T-cell (primary cell): Measurements from ENCODE around the gene FAM20B. TPM values are rescaled to one million over a fixed set of nuclear protein-coding genes. Genes with fewer than 3 reads are reported as not detected.

Experiments
- ATAC-seq, 4 experiments: fragments of 200-7000 bp in 3 of 4; fragments of 150-1000 bp in 1 of 4; cut with Tn5 transposase; replicated peaks in 1 of 4; 1 replicate in 3 of 4; 2 replicates in 1 of 4; pipeline ENCODE4 v1.10.0; 2021; ENCODE audit warnings: moderate library complexity in 3 of 4, mild to moderate bottlenecking in 2 of 4, moderate number of reproducible peaks in 1 of 4
- CTCF ChIA-PET, 2 donors: fragments of 300-600 bp; sonication (Branson Sonifier 250); formaldehyde crosslinking; loops; one replicate each; lab custom pipeline; 2022; ENCODE audit warnings: antibody characterized with exemption in 2 of 2; lab: Charles Lee
- POLR2A ChIA-PET, 2 donors: fragments of 300-600 bp; sonication (Branson Sonifier 250); formaldehyde crosslinking; loops; one replicate each; lab custom pipeline; 2022; ENCODE audit warnings: antibody characterized with exemption in 2 of 2; lab: Charles Lee
- DNase-seq, 35 experiments: peaks; one replicate each; pipeline versions ENCODE4 v3.0.0 to v3.0.0-alpha.2; 2013 to 2023
- H3K27ac ChIP-seq: one replicate; pipeline ENCODE4 v1.5.1; 2013; ENCODE audit warnings: low read length
- H3K27me3 ChIP-seq, 2 experiments: replicated peaks in 1 of 2; 1 replicate in 1 of 2; 2 replicates in 1 of 2; pipeline versions ENCODE4 v1.6.1 to v1.7.0; 2013; ENCODE audit warnings: low read length in 1 of 2, mixed read lengths in 1 of 2; ENCODE audit not compliant: control insufficient read depth in 2 of 2, insufficient read depth in 2 of 2; ENCODE audit errors: extremely low read depth in 1 of 2
- H3K36me3 ChIP-seq, 2 donors: 1 replicate in 1 of 2; 2 replicates in 1 of 2; pipeline versions ENCODE4 v1.6.1 to v1.7.0; 2013; ENCODE audit warnings: low read length in 1 of 2; ENCODE audit not compliant: control insufficient read depth in 2 of 2, insufficient read depth in 1 of 2; ENCODE audit errors: extremely low read depth in 1 of 2
- H3K4me1 ChIP-seq, 2 experiments: 1 replicate in 1 of 2; 2 replicates in 1 of 2; pipeline versions ENCODE4 v1.6.1 to v1.7.0; 2013; ENCODE audit warnings: low read length in 2 of 2, mixed read lengths in 1 of 2; ENCODE audit not compliant: insufficient read depth in 2 of 2, control insufficient read depth in 1 of 2; ENCODE audit errors: extremely low read depth in 1 of 2
- H3K4me3 ChIP-seq, 2 donors: 1 replicate in 1 of 2; 2 replicates in 1 of 2; pipeline versions ENCODE4 v1.5.1 to v1.7.0; 2013; ENCODE audit warnings: mild to moderate bottlenecking in 2 of 2, low read length in 1 of 2, moderate library complexity in 1 of 2; ENCODE audit not compliant: control insufficient read depth in 1 of 2; ENCODE audit errors: extremely low read depth in 1 of 2
- H3K9me3 ChIP-seq: 2 replicates; pipeline ENCODE4 v1.7.0; 2013
- H3K27ac Mint-ChIP-seq, 2 donors: one replicate each; pipeline ENCODE4 v1.8.0; 2020 to 2021; ENCODE audit warnings: mild to moderate bottlenecking in 2 of 2, mixed read lengths in 2 of 2
- H3K27me3 Mint-ChIP-seq, 2 donors: one replicate each; pipeline ENCODE4 v1.8.0; 2021 to 2022; ENCODE audit warnings: mixed read lengths in 2 of 2
- H3K36me3 Mint-ChIP-seq: one replicate; pipeline ENCODE4 v1.8.0; 2021; ENCODE audit warnings: mixed read lengths
- H3K4me1 Mint-ChIP-seq, 3 donors: one replicate each; pipeline ENCODE4 v1.8.0; 2020 to 2022; ENCODE audit warnings: mixed read lengths in 3 of 3, mild to moderate bottlenecking in 1 of 3
- H3K4me3 Mint-ChIP-seq, 3 donors: one replicate each; pipeline ENCODE4 v1.8.0; 2020 to 2022; ENCODE audit warnings: mild to moderate bottlenecking in 3 of 3, mixed read lengths in 3 of 3, moderate library complexity in 3 of 3
- H3K9me3 Mint-ChIP-seq, 3 donors: one replicate each; pipeline ENCODE4 v1.8.0; 2020 to 2022; ENCODE audit warnings: mixed read lengths in 3 of 3
- WGBS: methylation state at CpG from one replicate; pipeline ENCODE4 v1.1.5; 2013; ENCODE audit warnings: missing lambda C conversion rate; ENCODE audit not compliant: insufficient coverage; 5-methylcytosine and 5-hydroxymethylcytosine counted together
- total RNA-seq, 35 experiments: library from RNA in 6 of 35; stranded (reverse) in 6 of 35; fragments of 120-200 nt in 1 of 35; gene quantifications; one replicate each; pipeline versions ENCODE4 v1.2.1 to v1.2.4 and lab custom pipeline; 2013 to 2026

The FAM20B gene
- total RNA-seq, 5 donors from 2014 or later (not counting 1 experiment from before 2014, with no cell fraction given), result 17.2 to 26.6 (median 25.5) TPM

DNA sequence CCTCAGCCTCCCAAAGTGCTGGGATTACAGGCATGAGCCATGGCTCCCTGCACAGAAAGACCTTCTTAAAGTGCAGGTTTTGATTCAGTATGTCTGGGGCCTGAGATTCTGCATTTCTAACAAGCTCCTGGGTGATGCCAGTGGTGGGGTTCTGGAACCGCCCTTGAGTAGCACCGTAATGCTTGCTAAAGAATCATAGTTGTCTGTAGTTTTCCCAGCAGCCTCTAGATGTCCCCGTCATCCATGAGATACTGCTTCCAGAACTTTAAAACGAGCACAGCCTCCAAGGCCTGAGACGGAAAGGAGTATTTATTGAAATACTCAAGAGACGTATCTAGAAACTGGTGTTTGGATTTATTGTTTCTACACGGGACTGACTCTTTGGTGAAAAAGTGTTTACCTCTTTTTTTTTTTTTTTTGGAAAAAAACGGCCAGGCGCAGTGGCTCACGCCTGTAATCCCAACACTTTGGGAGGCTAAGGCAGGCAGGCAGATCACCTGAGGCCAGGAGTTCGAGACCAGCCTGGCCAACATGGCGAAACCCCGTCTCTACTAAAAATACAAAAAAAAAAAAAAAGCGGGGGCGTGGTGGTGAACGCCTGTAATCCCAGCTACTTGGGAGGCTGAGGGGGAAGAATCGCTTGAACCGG, 53.5 kb downstream of the FAM20B start:
- Histone ChIP-seq H3K4me1 (peaks cover 11 to 29% of the 10 kb centered on the region in 2 experiments), H3K36me3 (peaks cover 0 to 7% of the 10 kb centered on the region in 2 donors), H3K4me3 (no peak overlapping the region), H3K9me3 (no peaks in the 10 kb centered on the region), H3K27me3 (no peaks in the 10 kb centered on the region), H3K27ac (no peak overlapping the region)
- H3K27me3 Mint-ChIP-seq, result no peaks in the 10 kb centered on the region
- POLR2A ChIA-PET, result no interaction called here
- H3K4me3 Mint-ChIP-seq, result no peak overlapping the region
- peak in 33 of 35 experiments; percentile 13 to 80 (median 42) for DNase-seq
- ATAC-seq, result peak; percentile 21 to 41 (median 23)
- CTCF ChIA-PET, result interaction anchor here (0.5 to 2.7 kb wide), 31 partner anchors 10 to 736 kb away, joined by 3 to 15 read pairs (median 4); partner anchors contain the start of genes AXDND1 (in 1 of the 2) and SOAT1 (in 1 of the 2)
- peaks cover 24 to 28% (median 28%) of the 10 kb centered on the region in 3 donors for H3K4me1 Mint-ChIP-seq
- no peaks in the 10 kb centered on the region for H3K9me3 Mint-ChIP-seq
- peak overlapping the region in 1 of 2 donors; percentile 29 for H3K27ac Mint-ChIP-seq
- WGBS, result 30% methylated on average over 6 of the region's 18 CpGs
- H3K36me3 Mint-ChIP-seq, result no peaks in the 10 kb centered on the region

DNA sequence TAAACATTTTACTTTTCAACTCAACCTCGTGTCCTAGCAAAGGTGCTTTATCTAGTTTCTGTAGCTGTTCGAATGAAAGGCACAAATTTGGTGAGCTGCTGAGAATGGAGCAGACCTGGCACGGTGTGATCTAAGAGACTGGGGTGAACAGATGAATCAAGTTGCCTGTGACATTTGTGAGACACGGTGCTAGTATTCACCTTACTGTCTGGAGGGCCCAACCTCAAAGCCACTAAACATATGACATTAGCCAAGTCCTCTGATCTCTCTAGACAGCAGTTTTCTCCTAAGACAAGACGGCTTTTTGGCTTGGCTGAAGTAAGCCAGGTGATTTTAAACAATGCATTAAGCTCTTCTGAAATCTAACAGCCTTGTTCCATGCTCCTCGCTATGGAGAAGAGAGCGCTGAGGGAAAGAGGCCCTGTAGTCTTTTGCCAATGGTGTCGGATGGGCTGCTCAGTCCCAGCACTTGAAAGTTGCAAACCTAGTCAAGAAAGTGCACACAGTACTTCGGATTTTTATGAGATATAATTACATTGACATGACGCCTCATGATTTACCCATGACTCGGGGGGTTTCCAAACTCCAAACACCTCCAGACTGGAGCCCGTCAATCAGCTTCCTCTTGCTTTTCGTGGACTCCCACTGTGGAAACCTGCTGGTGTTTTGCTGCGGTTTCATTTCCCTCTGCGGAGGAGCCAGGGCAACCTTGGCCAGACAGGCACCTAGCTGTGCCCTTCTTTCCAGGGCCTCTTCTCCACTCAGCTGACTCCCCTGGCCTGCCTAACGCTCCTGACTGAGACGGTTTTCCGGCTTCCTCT, 55.4 kb downstream of the FAM20B start:
- Mint-ChIP-seq H3K27ac (peak overlapping the region; percentile 92 to 93), H3K4me3 (peak overlapping the region; percentile 94 to 98 (median 97)), H3K27me3 (no peaks in the 10 kb centered on the region), H3K9me3 (no peaks in the 10 kb centered on the region), H3K36me3 (peaks cover 4% of the 10 kb centered on the region), H3K4me1 (peaks cover 26 to 33% (median 28%) of the 10 kb centered on the region in 3 donors)
- Histone ChIP-seq H3K27me3 (no peaks in the 10 kb centered on the region), H3K4me3 (peak overlapping the region; percentile 75 to 83), H3K4me1 (peaks cover 11 to 36% of the 10 kb centered on the region in 2 experiments), H3K36me3 (peaks cover 0 to 4% of the 10 kb centered on the region in 2 donors), H3K9me3 (no peaks in the 10 kb centered on the region), H3K27ac (peak overlapping the region; percentile 81)
- peak; percentile 18 to 68 (median 26) for ATAC-seq
- CTCF ChIA-PET, result interaction anchor here (0.6 to 2.7 kb wide), 11 partner anchors 11 to 734 kb away, joined by 3 to 15 read pairs (median 6); partner anchors contain the start of genes AXDND1 (in 1 of the 2) and SOAT1 (in 1 of the 2)
- POLR2A ChIA-PET, result interaction anchor here in 1 of 2 donors (0.7 to 0.9 kb wide), 2 partner anchors 139 to 212 kb away, joined by 3 to 4 read pairs; partner anchors contain the start of gene SOAT1
- 2% methylated on average over 11 of the region's 18 CpGs for WGBS
- peak in 30 of 35 experiments; percentile 6 to 74 (median 28) for DNase-seq

GRCh38 chr1:179081687-179082332, 56.1 kb downstream of the FAM20B start, which contains the start of gene TOR3A:
Gene TOR3A (plus strand): TSS chr1:179082070. CDS start chr1:179082129, 59 bp downstream.
- H3K36me3 ChIP-seq, result peaks cover 0 to 6% of the 10 kb centered on the region in 2 donors
- peaks cover 11 to 36% of the 10 kb centered on the region in 2 experiments for H3K4me1 ChIP-seq
- peaks cover 26 to 35% (median 28%) of the 10 kb centered on the region in 3 donors for H3K4me1 Mint-ChIP-seq
- ChIA-PET POLR2A (interaction anchor here in 1 of 2 donors (0.6 kb wide), 1 partner anchor 672 kb away, joined by 3 read pairs; no protein-coding TSS in a partner anchor), CTCF (interaction anchor here (0.9 to 2.5 kb wide), 6 partner anchors 54 to 733 kb away, joined by 3 to 15 read pairs (median 7); partner anchors contain the start of gene AXDND1 (in 1 of the 2))
- no peaks in the 10 kb centered on the region for H3K9me3 Mint-ChIP-seq
- H3K36me3 Mint-ChIP-seq, result peaks cover 7% of the 10 kb centered on the region
- H3K27me3 ChIP-seq, result no peaks in the 10 kb centered on the region
- no peaks in the 10 kb centered on the region for H3K27me3 Mint-ChIP-seq
- peak within 1 kb of the TSS; percentile 81 for H3K27ac ChIP-seq
- H3K9me3 ChIP-seq, result no peaks in the 10 kb centered on the region
- peak; percentile 73 to 87 (median 81) for ATAC-seq
- H3K27ac Mint-ChIP-seq, result peak within 1 kb of the TSS; percentile 92 to 93
- peak within 1 kb of the TSS; percentile 75 to 83 for H3K4me3 ChIP-seq
- peak; percentile 39 to 81 (median 59) for DNase-seq
- H3K4me3 Mint-ChIP-seq, result peak within 1 kb of the TSS; percentile 94 to 98 (median 97)
- WGBS, result under 1% methylated on average over 51 of the region's 51 CpGs

DNA sequence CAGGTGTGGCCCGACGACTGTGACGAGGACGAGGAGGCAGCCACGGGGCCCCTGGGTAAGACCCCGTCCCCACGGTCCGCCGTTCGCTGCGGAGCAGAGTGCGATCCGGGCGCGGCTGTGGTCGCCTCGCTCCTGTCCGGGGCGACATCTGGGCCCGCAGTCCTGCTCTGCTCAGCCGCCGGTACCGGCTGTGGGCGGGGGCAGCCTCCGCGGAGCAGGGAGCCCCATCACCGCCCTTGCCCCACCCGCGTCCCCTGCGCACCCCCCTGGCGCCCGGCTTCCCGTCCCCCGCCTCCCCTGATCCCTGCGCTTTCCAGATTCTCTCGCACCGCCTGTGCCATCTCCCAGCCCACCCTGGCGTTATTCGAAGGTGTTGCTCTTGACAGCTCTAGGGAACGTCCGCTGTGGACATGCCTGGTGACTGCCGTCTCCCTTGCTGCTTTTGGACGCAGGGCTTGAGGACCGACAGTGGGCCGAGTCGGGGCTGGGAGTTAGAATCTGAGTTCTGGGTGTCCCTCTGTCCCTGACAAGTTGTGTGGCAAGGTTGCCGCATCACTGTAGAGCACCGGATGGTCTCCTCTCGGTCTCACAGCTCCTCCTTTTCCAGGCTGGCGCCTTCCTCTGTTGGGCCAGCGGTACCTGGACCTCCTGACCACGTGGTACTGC, 56.8 kb downstream of the FAM20B start:
- no peaks in the 10 kb centered on the region for H3K27me3 Mint-ChIP-seq
- Histone ChIP-seq H3K4me3 (peak overlapping the region; percentile 75 to 83), H3K36me3 (peaks cover 0 to 11% of the 10 kb centered on the region in 2 donors), H3K9me3 (no peaks in the 10 kb centered on the region), H3K4me1 (peaks cover 11 to 36% of the 10 kb centered on the region in 2 experiments), H3K27ac (peak overlapping the region; percentile 44), H3K27me3 (no peaks in the 10 kb centered on the region)
- H3K4me3 Mint-ChIP-seq, result peak overlapping the region; percentile 94 to 98 (median 97)
- H3K27ac Mint-ChIP-seq, result peak overlapping the region; percentile 89
- no peaks in the 10 kb centered on the region for H3K9me3 Mint-ChIP-seq
- POLR2A ChIA-PET, result interaction anchor here (0.6 kb wide), 2 partner anchors 78 to 672 kb away, joined by 3 read pairs; no protein-coding TSS in a partner anchor
- DNase-seq (peak in 21 of 35 experiments; percentile 4 to 43 (median 20)), ATAC-seq (peak; percentile 23 to 52 (median 46))
- H3K36me3 Mint-ChIP-seq, result peaks cover 7% of the 10 kb centered on the region
- WGBS, result under 1% methylated on average over 48 of the region's 52 CpGs
- CTCF ChIA-PET, result interaction anchor here (0.5 to 1.1 kb wide), 7 partner anchors 36 to 804 kb away, joined by 3 to 6 read pairs (median 4); no protein-coding TSS in a partner anchor
- peaks cover 26 to 35% (median 28%) of the 10 kb centered on the region in 3 donors for H3K4me1 Mint-ChIP-seq

GRCh38 chr1:179082999-179083335, 57.3 kb downstream of the FAM20B start:
- Histone ChIP-seq H3K27ac (peak overlapping the region; percentile 44), H3K4me3 (peak overlapping the region; percentile 75 to 83), H3K4me1 (peaks cover 11 to 36% of the 10 kb centered on the region in 2 experiments), H3K36me3 (peaks cover 0 to 13% of the 10 kb centered on the region in 2 donors), H3K9me3 (no peaks in the 10 kb centered on the region), H3K27me3 (no peaks in the 10 kb centered on the region)
- Mint-ChIP-seq H3K9me3 (no peaks in the 10 kb centered on the region), H3K4me3 (peak overlapping the region; percentile 94 to 98 (median 97)), H3K4me1 (peaks cover 26 to 35% (median 28%) of the 10 kb centered on the region in 3 donors), H3K27me3 (no peaks in the 10 kb centered on the region), H3K27ac (peak overlapping the region; percentile 89), H3K36me3 (peaks cover 7% of the 10 kb centered on the region)
- POLR2A ChIA-PET, result interaction anchor here in 1 of 2 donors (0.6 kb wide), 1 partner anchor 78 kb away, joined by 3 read pairs; no protein-coding TSS in a partner anchor
- peak in 1 of 4 experiments; percentile 17 for ATAC-seq
- DNase-seq, result peak in 11 of 35 experiments; percentile 4 to 54 (median 13)
- CTCF ChIA-PET, result interaction anchor here (0.5 to 1.1 kb wide), 9 partner anchors 35 to 803 kb away, joined by 3 to 6 read pairs (median 3); partner anchors contain the start of gene AXDND1 (in 1 of the 2)
- 0% methylated on average over 3 of the region's 3 CpGs for WGBS
